GM10248 (cell line): Measurements from ENCODE around the gene ENPP6.

Experiments
- CTCF ChIA-PET: fragments of 300-600 bp; sonication (Branson Sonifier 250); formaldehyde crosslinking; extraction: SDS; loops from one replicate; lab custom pipeline; 2021; ENCODE audit warnings: antibody characterized with exemption; lab: Yijun Ruan, JAX
- POLR2A ChIA-PET: fragments of 350-650 bp; sonication (Branson Sonifier 250); formaldehyde crosslinking; extraction: SDS; loops from one replicate; lab custom pipeline; 2020; ENCODE audit warnings: antibody characterized with exemption; lab: Yijun Ruan, JAX
- DNase-seq: peaks from one replicate; pipeline ENCODE4 v3.0.0; 2012; ENCODE audit errors: extremely low spot score
- CTCF ChIP-seq: IDR thresholded peaks from 2 replicates; pipeline ENCODE4 v1.5.1; 2012; ENCODE audit warnings: mild to moderate bottlenecking, low read depth; ENCODE audit errors: extremely low read depth, missing control alignments, control extremely low read depth

The ENPP6 gene

GRCh38 chr4:184067931-184068554 is 149.6 kb downstream of the ENPP6 start:
- TF ChIP-seq CTCF: no peak
- no peak for DNase-seq
- CTCF ChIA-PET: no interaction called here
- POLR2A ChIA-PET: no interaction called here

GRCh38 chr4:184066584-184067300 is 150.9 kb downstream of the ENPP6 start:
- DNase-seq: no peak
- TF ChIP-seq CTCF: no peak
- POLR2A ChIA-PET: no interaction called here
- CTCF ChIA-PET: no interaction called here

GRCh38 chr4:184064877-184065276 is 152.8 kb downstream of the ENPP6 start:
- ChIA-PET CTCF (no interaction called here), POLR2A (no interaction called here)

GRCh38 chr4:184062769-184063168 is 154.9 kb downstream of the ENPP6 start:
- DNase-seq: no peak
- POLR2A ChIA-PET: no interaction called here
- CTCF ChIA-PET: no interaction called here
- no peak for TF ChIP-seq CTCF

More at GRCh38 chr4:184064877-184065276, 152.8 kb downstream of the ENPP6 start:
- DNase-seq: no peak
- no peak for TF ChIP-seq CTCF

GRCh38 chr4:184061582-184061981 is 156.1 kb downstream of the ENPP6 start:
- POLR2A ChIA-PET: no interaction called here
- DNase-seq: no peak
- TF ChIP-seq CTCF: no peak
- CTCF ChIA-PET: no interaction called here

GRCh38 chr4:184059099-184059498 is 158.6 kb downstream of the ENPP6 start:
- POLR2A ChIA-PET: no interaction called here
- DNase-seq: no peak
- no peak for TF ChIP-seq CTCF
- CTCF ChIA-PET: no interaction called here

- no peak for TF ChIP-seq CTCF
- ChIA-PET POLR2A (no interaction called here), CTCF (no interaction called here)
Measured at GRCh38 chr4:184058026-184058425, 159.6 kb downstream of the ENPP6 start.

More at GRCh38 chr4:184058026-184058425, 159.6 kb downstream of the ENPP6 start:
- DNase-seq: no peak
